Left colon (tissue), 2 donors: Measurements from ENCODE around the gene COX15. TPM values are rescaled to one million over a fixed set of nuclear protein-coding genes. Genes with fewer than 3 reads are reported as not detected.
"Not testable (repeated sequence)": the region's sequence is repeated elsewhere in the genome, so short reads cannot be mapped to it uniquely, and the experiment has no call there.

Source experiments
- ATAC-seq: fragments of 200-7000 bp; cut with Tn5 transposase; one replicate; pipeline ENCODE4 v1.9.1; 2020; ENCODE audit warnings: mild to moderate bottlenecking, moderate library complexity
- DNase-seq, 2 donors: peaks; one replicate each; pipeline ENCODE4 v3.0.0-alpha.2; 2020
- intact Hi-C, 2 donors: fragments of 100-400 bp; cut with DNase I in 1 of 2; cut with micrococcal nuclease in 1 of 2; formaldehyde crosslinking; loops; one replicate each; pipeline versions ENCODE4 v1.11.2 to v1.14.0; 2022; cut with DNase I, micrococcal nuclease
- total RNA-seq, 2 donors: library from RNA; stranded (reverse); fragmentation: NEBNext Ultra II Directional; extraction: Animal tissue kit (Norgen Biotek cat#: 25700); gene quantifications; one replicate each; pipeline ENCODE4 v1.2.1, GENCODE V29; 2021
- donor health status: DM: no; HTN: no; CAD: no.
- donor health status: DM: yes; HTN: yes; CAD: no.

Gene COX15
- total RNA-seq, 2 donors from 2014 or later = 41.4 to 43.5 TPM

- intact Hi-C loops = no loop called here
- DNase-seq (no peak), ATAC-seq (peak; percentile 67)
Measured at GRCh38 chr10:99743841-99744240, 11.9 kb upstream of the COX15 start.

DNA sequence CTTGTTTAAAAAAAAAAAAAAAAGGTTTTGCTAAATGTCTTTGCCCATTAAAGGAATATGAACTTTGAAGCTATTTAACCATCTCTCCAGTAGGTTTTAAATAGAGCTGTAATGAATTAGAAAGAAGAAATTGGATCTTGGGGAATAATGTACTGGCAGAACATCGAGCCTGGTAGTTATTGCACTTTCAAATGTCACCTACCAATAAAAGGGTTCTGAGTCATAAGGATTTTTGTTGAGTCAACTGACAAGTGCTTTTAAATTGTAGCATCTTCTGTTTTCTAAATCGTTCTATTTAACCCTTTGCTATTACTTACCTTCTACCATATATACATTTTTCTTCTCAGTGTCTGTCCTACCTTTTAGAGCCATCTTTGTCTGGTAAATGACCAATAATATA, 10.8 kb upstream of the COX15 start:
- DNase-seq (no peak), ATAC-seq (no peak)
- intact Hi-C loops = no loop called here

DNA sequence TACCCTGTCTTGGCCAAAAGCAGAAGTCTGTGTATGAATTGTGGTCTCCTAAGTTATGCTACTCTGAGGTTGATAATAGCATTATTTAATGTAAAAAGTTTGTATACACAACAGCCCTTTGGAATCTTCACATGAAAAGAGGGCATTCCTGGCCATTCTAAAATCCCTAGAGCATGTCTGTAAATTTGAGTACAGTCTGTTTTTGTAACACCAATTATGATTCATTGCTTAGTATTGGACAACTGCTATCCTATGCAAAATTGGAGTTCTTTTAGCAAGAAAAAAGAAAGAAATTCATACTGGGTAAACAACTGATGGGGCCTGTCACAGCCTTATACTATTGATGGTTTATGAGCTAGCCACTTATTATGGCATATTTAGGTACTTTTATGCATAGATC, 10.3 kb upstream of the COX15 start:
- intact Hi-C loops = no loop called here
- DNase-seq (no peak), ATAC-seq (no peak)

- DNase-seq (no peak), ATAC-seq (no peak)
- intact Hi-C loops = no loop called here
Measured at GRCh38 chr10:99740933-99741559, 9.1 kb upstream of the COX15 start.

- no peak for ATAC-seq
- intact Hi-C loops = no loop called here
- DNase-seq = no peak
Measured at GRCh38 chr10:99740260-99740659, 8.3 kb upstream of the COX15 start.

DNA sequence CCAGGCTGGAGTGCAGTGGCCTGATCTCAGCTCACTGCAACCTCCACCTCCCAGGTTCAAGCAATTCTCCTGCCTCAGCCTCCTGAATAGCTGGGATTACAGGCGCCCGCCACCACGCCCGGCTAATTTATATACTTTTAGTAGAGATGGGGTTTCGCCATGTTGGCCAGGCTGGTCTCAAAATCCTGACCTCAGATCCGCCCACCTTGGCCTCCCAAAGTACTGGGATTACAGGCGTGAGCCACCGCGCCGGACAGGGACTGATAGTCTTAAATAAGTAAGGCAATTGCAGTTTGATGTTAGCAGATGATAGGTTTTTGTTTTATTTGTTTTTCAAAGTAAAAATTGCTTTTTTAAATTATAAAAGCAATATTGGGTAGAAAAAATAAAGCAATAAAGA, 2.2 kb upstream of the COX15 start:
- ATAC-seq, intact Hi-C loops: not testable (repeated sequence)
- peak in 1 of 2 donors; percentile 20 for DNase-seq

- ATAC-seq = no peak
- intact Hi-C loops = no loop called here
- no peak for DNase-seq
Measured at GRCh38 chr10:99733366-99733765, 1.4 kb upstream of the COX15 start.

GRCh38 chr10:99731306-99732032, 458 bp downstream of the COX15 start:
- ATAC-seq (peak; percentile 30), DNase-seq (no peak)
- intact Hi-C loops = no loop called here

DNA sequence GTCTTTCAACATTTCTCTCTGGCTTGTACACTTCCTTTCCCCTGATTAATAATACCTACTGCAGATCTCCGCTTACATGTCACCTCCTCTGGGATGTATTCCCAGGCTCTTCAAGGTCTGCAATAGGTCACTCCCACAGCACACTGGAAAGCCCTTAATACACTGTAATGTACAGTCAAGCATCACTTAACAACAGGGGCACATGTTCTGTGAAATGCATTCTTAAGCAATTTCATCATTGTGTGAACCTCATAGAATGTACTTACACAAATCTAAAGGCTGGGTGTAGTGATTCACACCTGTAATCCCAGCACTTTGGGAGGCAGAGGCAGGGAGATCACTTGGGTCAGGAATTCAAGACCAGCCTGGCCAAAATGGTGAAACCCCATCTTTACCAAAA, 1.9 kb downstream of the COX15 start:
- DNase-seq = no peak
- no peak for ATAC-seq
- intact Hi-C loops = no loop called here

GRCh38 chr10:99720387-99720786, 11.5 kb downstream of the COX15 start:
- ATAC-seq (no peak), DNase-seq (no peak)
- intact Hi-C loops = no loop called here

DNA sequence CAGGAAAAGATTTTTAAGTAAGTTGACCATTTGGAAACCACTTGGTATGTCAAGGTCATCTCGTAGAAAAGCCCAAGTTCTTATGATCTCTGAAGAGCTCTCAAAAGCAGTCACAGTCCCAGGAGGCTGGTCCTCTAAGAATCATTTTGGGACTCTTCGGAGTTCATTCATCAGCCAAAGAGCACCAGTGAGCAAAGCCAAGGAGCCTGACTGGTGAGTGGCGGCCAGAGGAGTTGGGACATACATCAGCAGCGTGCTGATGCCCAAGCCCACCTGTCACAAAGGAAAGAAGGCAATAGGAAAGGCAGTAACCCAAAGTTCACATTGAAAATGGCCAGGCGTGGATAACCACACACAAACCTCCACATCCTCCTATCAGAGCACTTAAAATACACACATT, 17.5 kb downstream of the COX15 start:
- no peak for DNase-seq
- intact Hi-C loops = no loop called here
- ATAC-seq = no peak

GRCh38 chr10:99711129-99711719, 20.7 kb downstream of the COX15 start:
- intact Hi-C loops = no loop called here
- DNase-seq (peak in 1 of 2 donors; percentile 38), ATAC-seq (peak; percentile 91)

DNA sequence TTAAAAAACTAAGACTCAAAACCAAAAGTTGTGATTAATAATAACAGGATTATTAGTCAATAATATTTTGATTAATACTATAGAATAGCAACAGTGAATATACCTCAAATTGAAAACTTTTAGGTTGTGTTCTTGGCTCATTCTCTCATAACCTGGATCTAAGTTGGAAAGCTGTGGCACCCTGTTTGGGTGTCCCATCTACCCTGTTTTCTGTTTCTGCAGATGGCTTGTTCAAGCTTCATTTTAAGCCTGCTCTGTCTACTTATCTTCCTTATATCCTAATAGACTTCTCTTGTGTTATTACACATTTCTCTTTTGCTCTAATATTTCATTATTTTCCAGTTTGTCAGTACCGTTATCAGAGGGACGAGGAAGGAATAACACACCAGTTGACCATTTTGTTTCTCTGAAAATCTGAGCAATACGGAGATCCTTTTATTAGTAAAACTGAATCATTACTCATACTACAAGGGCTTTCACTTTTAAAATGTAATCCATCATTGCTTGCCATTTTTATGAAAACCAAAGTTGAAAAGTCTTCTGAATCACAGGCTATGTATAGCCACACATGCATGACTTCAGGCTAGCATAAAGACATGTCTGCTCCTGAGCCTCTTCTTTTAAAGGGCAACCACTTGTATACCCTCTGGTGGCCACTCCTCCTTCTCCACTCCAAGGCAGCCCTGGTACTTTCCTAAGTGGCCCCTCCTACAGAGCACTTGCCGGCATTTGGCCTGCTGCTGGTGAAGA, 22.3 kb downstream of the COX15 start:
- DNase-seq = no peak
- ATAC-seq = peak; percentile 24
- intact Hi-C loops = loop anchor here in 1 of 2 donors (10.0 kb wide), 1 partner anchor 85 kb away; the partner anchor contains the start of gene SLC25A28

DNA sequence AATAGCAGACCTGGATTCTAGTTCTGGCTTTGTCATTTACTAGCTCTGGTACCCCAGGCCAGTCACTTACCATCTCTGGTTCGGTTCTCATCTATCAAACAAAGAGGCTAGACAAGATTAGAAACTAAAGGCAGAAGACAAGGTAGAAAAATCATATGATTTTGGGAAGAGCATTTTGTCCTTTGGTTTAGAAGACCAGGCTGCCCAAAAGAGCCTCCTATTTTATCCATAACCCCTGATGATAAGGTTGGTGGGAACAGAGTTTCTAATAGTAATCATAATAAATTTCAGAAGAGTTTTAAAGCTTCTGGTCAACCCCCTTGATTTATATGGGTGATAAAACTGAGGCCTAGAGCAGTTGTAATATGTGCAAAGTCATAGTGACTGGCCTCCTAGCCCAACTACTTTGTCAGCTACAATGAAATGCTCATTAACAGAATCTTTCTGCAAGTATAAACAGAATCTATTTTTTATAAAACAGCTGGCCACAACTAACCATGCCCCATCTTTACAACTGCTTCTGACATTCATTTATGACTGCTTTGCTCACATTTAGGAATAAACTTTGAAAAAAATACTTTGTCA, 23.4 kb downstream of the COX15 start:
- intact Hi-C loops = loop anchor here in 1 of 2 donors (10.0 kb wide), 1 partner anchor 84 kb away; the partner anchor contains the start of gene SLC25A28
- no peak for ATAC-seq
- no peak for DNase-seq

- DNase-seq = no peak
- intact Hi-C loops = loop anchor here in 1 of 2 donors (10.0 kb wide), 1 partner anchor 76 kb away; the partner anchor contains the start of gene SLC25A28
- ATAC-seq = no peak
Measured at GRCh38 chr10:99700649-99701048, 31.3 kb downstream of the COX15 start.

GRCh38 chr10:99698504-99699080, 33.3 kb downstream of the COX15 start:
- no peak for ATAC-seq
- no peak for DNase-seq
- intact Hi-C loops = no loop called here

GRCh38 chr10:99695761-99696160, 36.2 kb downstream of the COX15 start:
- ATAC-seq (no peak), DNase-seq (no peak)
- intact Hi-C loops = no loop called here

DNA sequence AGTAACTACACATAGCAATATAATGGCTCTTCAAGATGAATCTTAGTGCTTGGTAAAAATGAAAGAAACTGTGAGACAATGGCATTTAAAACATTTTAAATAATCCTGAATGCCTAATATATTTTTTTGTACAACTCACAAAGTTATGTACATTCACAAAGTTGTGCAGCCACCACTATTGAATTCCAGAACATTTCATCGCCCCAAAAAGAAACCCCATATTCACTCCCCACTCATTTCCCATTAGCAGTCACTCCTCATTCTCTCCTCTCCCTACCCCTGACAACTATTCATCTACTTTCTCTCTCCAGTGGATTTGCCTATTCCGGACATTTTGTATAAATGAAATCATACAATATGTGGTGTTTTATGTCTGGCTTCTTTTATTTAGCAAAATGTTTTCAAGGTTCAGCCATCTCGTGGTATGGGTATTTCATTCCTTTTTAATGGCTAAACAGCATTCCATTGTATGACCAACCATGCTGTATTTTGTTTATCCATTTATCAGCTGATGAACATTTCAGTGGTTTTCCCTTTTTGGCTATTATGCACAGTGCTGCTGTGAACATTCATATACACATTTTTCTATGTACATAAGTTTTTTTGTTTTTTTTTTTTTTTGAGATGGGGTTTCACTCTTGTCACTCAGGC, 37.9 kb downstream of the COX15 start:
- intact Hi-C loops = no loop called here
- DNase-seq (no peak), ATAC-seq (no peak)
